GM19351 (cell line): ENCODE data around the gene FHOD3.

Experiments
- ATAC-seq: cut with Tn5 transposase; IDR thresholded peaks from one replicate; pipeline ENCODE4 v1.9.1; 2021; ENCODE audit warnings: mild to moderate bottlenecking, moderate library complexity; ENCODE audit not compliant: unreplicated experiment

The FHOD3 gene

DNA sequence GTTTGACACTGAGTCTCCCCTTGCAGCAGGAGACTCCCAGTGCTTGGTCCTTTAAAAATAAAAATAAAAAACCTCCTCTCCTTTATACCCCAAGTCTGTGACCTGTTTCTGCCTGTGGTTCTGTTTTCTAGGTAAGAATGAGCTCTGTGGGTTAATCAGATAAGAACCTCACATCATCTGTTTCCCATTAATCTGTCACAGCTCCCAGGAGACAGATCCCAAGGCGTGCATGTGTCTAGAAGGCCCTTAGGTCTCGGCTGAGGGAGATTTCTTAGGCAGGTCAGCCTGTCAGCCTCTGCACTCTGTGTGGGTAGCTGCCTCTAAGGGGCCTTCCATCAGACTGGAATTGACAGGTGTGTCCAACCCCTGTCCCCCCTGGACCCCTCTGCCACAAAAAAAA, 80.7 kb downstream of the FHOD3 start:
- ATAC-seq: no peak

DNA sequence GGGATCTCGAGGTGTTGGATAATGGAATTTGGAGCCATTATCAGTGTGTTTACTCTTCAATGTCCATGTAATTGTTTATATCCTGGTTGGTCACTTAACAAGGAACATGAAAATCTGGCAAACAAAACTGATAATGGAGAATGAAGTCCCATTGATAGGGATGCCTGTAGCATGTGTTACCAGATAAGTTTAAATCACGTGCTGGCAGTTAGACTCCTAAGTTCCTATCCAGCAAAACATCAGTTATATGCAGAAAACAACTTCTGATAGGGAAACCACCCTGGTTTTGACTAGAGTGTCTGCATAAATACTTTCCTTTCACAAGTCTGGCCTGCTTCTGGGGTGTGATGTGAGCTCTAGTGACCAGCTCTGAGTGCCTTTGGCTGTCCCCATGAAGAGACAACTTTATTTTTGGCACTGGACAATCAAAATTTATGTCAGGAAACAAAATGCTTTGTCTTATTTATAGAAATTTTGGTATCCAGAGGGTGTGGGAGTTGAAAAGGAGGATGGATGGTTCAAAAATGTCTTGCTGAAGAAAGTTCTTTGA, 82.0 kb downstream of the FHOD3 start:
- no peak for ATAC-seq

DNA sequence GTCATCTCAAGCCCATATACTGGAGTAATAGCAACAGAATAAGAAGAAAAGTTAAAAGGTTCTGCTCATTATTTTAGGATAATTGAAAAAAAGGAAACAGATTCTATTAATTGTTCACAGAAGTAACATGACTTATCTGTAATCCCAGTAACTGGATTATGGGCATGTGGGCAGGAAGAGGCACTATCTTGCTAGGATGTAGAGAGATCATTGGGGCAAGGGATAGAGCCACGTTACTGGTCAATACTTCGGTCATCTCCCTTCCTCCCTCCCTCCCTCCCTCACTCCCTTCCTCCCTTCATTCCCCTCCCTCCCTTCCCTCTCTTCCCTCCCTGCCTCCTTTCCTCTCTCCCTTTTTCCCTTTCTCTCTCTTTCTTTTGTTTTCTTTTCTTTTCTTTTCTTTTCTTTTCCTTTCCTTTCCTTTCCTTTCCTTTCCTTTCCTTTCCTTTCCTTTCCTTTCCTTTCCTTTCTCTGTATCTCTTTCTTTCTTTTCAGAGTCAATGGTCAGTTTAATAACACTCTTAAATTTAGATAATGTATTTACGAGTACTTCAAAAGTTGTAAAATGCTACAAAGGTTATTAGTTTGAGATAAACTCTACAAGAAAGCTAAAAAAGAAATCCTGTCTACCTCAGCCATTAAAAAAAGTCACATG, 82.8 kb downstream of the FHOD3 start:
- no peak for ATAC-seq

DNA sequence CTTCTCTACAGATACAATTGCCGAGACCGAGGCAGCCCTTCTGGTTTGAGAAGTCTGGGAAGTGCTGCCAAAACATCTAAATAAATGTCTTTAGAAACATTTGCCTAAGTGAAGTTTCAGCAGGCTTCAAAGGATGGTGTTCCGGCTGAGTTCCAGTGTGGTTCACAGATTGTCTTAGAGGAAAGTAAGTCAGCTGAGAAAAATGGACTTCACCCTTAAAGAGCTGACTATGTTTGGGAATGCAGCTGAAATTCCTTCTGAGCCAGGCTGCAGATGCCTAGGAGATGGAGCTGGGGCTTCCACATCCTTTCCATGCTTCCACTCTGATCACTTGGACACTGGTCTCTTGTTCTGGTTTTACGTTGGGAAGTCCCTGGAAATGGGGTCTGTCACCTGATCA, 83.6 kb downstream of the FHOD3 start:
- ATAC-seq: no peak

DNA sequence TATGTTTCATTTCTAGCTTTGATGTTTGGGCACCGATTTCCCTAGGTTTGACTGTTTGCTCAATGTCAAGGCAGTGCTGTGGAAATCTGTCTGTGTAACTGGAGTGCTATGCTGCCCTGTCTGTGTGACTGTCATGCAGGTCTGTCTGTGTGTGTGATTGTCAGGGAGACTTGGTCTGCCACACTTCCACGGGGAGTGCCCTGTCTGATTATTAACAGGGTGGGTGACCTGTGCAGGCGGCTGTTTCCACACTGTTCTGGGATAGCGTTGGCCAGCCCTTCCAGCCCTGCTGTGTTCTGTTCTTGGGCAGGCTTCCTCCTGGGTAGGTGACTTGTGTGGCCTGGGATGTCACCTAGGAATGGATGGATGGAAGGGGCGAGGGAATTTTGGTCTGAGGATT, 85.3 kb downstream of the FHOD3 start:
- no peak for ATAC-seq

DNA sequence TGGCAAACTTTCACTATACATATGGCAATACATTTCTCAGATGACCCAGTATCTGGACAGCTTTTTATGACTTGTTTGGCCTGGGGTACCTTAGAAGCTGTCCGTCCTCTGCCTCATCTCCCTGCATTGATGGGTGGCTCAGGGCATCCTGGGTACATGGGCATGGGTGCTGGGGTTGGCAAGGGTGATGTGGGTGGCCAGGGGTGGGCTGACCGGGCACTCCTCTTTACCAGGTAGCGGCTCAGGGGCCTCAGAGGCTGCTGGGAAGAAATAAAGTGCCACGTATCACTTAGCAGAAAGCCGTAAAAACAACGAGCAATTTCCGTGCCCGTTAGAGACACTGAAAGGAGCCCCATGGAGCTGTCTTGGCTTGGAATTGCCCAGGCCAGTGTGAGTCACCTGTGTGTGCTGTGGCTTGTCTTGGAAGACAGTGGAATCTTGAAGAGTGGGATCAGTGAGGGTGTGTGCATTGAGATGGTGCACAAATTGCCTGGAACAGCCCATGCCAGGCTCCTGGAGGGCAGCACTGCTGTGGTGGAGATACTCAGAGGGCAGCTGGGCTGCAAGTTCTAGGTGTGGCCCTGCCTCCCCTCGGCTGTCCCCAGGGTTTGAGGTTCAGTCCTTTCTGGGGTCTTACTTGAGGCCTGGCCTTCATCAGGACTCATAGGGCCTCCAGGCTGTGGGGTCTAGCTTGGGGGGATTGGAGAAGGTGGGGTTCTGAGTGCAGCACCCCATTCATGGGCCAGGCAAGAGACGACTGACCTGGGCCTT, 88.8 kb downstream of the FHOD3 start:
- no peak for ATAC-seq

DNA sequence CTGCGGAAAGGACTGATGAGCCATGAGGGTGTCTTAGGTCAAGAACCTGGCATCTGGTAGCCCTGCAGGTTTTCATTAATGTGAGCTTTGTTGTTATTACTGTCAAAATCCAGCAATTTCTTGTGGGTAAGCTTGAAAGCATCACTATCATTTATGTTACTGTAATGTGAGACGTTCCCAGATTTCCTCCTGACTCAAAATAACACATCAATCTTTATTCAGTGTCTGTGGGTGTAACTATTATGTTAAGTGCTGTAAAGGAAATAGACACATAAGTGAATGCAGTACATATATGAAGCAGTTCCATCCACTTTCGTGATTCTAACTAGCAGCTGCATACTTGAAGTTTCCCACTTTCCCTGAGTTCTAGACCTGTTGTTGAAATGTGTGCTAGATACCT, 89.8 kb downstream of the FHOD3 start:
- ATAC-seq: no peak

DNA sequence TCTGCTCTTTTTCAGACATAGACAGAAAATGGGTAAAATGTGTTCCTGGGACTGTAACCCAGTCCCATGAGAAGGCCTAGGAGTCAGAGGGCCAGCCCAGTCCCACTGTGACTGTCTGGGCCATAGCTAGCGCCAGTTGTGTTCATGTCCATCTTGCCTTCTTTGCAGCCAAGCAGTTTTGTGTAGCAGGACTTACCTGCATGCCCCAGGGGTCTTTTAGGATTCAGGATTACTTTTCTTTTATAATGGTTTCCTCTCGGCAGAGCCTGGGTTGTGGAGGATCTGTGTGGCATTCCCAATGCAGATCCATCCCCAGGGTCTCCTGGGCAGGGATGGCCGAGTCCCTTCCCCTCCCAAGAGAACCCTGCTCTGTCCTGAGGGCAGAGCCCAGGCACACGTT, 90.8 kb downstream of the FHOD3 start:
- ATAC-seq: no peak

DNA sequence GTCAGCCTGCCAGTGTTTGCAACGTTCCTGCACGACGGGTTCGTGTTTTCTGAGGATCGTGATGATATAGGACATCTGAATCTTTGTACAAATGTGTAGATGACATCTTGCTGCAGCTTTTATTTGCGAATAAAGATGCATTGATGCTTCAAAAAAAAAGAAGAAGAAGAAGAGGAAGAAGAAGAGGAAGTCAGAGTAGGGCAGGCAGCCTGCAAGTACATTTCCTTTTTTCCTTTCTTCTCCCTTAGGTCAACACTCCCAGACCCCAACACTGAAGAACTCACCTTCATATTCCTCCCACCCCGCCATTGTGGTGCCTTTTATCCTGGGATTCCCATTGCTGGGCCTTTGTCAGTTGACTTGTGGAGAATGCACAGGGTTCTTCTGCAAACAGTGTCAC, 91.5 kb downstream of the FHOD3 start:
- ATAC-seq: no peak

DNA sequence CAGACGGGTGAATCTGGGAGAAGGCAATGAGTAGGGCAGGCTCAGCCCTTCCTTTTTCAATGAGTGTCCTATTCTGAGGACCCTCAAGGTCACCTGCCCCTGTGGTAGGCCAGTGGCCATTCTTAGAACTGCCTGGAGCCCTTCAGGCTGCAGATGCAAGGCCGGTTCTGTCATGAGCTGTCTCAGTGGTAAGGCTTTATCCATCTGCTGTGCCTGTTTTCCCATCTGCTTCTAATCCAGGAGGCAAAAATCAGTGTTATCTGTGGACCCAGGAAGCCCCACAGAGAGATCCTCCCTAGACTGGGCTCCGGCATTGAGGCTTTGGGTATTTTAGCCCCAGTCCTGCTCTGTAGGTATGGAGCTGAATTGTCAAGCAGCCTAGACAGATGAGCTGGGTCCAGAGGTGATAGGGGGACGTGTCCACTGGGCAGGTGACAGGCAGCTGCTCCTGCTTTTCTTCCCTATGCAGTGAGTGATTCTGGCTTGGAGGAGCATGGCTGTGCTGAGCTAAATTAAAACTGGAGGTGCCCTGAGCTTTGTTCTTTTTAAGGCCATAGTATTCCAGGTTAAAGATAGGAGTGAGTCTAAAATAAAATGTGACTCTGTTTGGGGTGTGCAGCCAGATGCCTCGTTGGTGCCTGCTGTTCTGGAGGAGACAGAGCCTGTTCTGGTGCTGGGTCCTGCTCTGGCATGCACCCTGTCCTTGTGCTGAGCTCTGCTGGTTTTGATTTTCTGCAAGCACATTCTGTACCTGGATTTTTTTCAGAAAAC, 92.5 kb downstream of the FHOD3 start:
- no peak for ATAC-seq

DNA sequence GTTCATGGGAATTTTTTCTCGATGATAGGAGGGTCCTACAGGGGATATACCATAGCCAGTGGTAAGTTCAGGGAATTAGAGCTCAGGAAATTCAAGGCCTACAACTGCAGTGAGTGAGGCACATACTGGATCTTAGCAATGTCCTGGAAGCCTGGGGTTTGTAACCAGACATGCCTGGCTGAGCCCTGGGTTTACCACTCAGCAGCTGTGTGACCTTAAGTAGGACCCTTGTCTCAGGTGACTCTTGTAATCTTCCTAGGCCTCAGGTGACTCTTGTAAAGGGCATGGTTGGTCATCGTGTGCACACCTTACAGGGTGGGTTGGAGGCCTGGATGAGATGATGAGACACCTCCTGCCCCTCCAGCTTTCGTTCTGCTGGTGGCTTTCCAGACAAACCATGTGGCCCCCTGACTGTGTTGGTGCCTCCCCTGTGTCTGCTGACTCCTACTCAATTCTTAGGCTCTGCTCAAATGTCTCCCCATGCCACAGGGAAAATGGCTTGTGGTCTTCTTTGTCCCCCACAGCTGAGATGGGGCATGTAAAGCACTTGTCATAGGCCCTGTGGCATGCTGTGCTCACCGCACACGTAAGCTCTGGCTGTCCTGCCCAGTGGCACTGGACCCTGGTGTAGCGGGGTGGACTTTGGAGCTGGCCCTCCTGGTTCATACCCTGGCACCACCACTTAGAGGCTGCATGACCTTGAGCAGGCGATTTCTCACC, 94.1 kb downstream of the FHOD3 start:
- ATAC-seq: no peak

DNA sequence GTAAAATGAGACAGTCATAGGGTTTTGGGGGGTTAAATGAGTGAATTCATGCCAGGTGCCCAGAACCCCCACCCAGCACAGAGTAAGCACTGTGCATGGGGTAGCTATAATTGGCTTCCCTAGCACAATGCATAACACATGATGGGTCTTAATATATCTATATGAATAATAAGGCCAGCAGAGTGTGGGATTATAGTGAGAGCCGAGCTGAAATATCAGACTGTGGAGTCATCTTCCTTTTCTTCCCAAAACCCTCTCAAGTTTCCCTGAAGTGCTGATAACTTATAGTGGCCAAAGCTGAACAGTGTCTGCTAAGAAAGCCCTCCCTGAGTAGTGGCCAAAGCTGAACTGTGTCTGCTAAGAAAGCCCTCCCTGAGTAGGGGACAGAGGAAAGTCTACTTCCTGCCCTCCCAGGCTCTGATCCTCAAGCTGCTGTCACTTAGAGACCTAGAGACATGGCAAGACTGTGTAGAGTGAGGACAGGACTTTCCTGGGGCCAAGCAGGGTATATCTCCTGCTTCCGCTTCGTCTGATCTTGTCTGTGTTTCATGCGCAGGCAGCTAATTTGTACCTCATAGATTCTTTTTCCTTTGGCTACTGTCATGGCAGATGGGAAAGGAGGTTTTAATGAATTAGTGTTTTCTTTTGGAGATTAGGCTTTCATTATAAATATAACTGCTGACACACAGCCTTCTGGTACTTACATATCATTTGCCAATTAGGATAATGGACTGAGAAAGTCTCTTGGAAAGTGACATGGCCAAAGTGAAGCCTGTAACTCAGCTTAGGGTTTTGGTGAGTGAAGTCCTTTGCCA, 94.9 kb downstream of the FHOD3 start:
- no peak for ATAC-seq

DNA sequence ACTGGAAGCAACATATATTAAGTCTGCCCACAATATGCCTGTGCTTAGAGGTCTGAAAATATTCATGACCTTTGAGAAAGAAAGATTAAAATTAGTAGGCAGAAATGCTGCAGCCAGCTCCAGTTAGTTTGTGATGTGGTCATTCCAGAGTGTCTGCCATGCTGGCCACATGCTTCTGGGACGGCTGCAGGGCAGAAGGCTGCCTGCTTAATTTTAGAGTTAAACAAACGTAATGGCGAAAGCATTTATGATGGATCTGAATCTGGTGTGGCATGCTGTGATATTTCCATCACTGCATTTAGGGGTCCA, 95.4 kb downstream of the FHOD3 start:
- no peak for ATAC-seq

DNA sequence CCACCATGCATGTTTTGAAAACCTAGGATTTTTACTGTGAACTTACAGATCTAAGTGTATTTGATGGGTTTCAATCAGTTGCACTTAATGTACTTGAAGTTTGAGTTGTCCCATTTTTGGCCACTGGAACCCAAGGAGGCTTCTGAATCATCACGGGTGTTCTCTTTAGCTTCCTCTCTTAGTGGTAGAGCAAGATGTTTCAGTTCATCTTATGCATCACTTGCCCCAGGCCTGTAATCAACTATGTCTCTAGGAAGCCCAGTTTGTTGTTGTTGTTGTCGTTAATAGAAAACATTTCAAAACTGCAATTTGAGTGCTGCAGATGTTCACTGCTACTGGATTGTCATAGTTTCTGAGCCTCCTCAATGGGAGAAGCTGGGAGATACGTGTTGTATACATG, 97.0 kb downstream of the FHOD3 start:
- no peak for ATAC-seq

DNA sequence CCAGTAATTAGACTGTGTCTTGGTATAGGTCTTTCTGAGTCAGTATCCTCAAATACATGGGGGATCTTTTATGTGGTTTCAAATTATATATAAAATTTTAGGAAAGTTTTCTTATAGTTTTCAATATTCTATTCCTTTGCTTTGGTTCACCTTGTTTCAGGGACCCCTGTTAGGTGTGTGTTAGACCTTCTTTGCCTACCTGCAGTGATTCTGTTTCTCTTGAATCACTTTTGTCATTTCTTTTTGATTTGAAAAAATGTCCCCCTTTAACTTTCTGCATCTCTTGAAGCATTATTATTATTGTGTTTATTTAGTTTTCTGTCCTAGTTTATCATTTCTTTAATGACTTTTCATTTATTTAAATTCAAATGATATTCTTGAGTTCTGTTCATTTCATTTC, 98.7 kb downstream of the FHOD3 start:
- no peak for ATAC-seq

DNA sequence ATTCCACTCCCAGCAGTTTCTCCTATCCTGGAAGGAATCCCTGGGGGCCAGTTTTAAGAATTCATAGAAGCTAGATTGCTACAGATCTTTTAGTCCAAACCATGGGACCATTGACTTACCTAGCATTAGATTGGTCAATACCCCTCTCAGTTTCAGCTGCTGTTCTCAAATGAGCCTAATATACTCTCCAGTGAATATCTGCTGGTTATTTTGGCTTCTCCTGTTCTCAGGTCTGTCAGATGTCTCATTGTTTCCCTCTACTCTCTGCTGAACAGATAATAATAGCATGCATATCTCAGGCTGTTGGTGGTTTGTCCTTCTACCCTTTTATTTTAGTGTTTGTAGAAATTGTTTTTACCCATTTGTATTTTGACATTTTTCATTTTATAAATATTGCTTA, 99.5 kb downstream of the FHOD3 start:
- no peak for ATAC-seq

DNA sequence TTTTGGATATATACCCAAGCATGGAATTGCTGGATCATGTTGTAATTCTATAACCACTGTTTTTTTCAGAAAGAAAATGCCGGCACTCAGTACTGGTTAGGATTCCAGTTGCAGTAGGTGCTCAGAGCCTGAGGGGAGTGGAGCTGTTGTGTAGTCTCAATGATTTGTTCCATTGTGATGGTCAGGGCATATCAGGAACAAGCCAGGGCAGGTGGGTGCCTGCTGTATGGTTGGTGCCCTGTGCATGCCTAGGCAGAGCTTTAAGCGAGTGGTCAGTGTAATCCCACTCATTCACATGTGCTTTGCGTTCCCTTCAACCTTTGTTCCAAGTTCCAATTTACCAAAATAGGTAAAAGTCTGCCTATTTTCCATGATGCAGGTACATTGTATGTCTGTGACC, 100.9 kb downstream of the FHOD3 start:
- no peak for ATAC-seq

DNA sequence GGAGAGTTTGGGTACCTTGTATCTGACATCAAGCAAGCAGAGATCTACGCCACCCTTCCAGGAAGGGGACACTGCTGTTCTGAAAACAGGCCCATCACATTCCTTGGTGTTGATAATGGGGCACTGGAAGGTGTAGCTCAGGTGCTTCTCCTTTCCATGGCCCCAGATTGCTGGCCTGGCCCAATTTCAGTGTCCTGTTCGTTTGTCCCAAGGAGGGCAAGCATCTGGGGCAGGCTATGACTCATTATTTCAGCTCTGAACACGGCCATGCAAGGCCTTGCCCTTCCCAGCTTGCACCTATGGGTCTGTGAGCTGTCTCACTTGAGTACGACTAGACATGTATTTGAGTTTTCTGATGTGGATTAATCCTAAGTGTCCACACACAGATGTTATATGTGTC, 101.5 kb downstream of the FHOD3 start:
- ATAC-seq: no peak

DNA sequence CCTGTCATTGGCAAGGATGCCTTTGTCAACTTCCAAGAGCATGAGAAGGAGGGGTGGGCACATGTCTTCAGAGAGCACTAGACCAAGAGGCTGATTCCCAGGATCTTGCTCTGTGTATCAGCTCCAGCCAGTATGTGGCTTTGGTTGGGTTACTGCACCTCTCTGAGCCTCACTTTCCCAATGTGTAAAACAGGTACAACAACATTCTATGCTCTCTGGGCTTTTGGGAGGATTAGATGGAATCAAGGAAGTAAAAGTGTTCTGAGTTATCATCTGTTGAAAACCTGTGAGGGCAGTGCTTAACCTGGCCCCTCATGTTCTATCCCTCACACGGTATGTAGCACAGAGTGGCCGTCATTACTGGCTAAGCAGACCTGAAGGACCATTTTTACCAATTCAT, 103.9 kb downstream of the FHOD3 start:
- no peak for ATAC-seq

DNA sequence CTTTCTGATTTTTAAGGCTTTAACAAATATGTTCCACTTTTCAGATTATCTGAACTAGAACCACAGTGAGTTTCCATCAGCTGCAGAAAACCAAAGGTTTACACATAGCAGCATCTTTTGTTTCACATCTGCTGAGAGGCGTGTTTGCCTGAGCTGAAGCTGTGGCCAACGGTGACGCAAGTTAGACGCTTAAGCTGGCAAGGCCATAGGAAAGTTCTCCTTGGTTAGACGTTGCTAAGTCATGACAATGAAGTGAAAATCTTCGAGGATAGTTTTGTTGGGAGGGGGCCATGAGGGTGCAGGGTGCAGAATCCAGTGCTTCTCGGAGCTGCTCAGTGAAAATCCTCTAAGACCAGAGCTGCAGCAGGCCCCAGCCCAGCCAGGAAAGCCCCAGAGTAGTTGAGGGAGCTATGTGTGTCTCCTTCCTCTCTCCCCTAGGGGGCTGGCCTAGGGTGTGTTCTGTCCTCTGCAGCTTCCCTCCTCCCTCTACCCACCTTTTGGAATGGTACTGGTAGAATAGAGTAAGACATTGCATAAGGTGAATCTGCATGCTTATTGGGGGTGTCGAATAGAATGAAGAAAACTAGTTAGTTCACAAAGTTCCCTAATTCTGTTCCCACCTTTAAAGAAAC, 105.4 kb downstream of the FHOD3 start:
- ATAC-seq: no peak
